ENCODE results near the gene PRC1. TPM values are rescaled to one million over a fixed set of nuclear protein-coding genes. Genes with fewer than 3 reads are reported as not detected.
A peak's percentile ranks its signal among the peaks of the same experiment; 100 is the strongest.

PRC1 gene
- total and polyA plus RNA-seq, 2 donors (not counting 1 experiment from before 2014, with no cell fraction given) = 9.4 to 11.6 TPM

DNA sequence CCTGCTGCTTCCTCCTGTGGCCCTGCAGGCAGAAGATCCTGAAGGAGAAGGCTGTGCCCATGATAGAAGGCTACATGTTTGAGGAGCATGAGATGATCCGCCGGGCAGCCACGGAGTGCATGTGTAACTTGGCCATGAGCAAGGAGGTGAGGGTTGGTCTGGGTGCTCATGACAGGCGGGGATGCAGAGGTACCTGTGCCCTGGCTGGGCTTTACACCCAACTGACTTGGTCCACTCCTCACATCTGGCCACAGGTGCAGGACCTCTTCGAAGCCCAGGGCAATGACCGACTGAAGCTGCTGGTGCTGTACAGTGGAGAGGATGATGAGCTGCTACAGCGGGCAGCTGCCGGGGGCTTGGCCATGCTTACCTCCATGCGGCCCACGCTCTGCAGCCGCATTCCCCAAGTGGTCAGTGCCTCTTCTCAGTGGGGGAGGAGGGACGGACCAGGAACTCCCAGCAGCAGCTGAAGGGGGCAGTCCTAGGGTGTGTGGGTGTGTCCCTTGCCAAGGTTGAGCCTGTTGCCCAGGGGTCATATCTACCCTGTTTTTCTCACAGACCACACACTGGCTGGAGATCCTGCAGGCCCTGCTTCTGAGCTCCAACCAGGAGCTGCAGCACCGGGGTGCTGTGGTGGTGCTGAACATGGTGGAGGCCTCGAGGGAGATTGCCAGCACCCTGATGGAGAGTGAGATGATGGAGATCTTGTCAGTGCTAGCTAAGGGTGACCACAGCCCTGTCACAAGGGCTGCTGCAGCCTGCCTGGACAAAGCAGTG, 41.2 kb downstream of the PRC1 start:
- H3K4me3 Mint-ChIP-seq = peak overlapping the region; percentile 39
- Histone ChIP-seq H4K20me1 (ENCODE audit: control insufficient read depth, insufficient read depth, low read length, poor library complexity, severe bottlenecking) (peaks cover 12% of the 10 kb centered on the region), H3K36me3 (replicated peaks in 1 of 2; ENCODE audit: control extremely low read depth in 1 of 2, control insufficient read depth in 1 of 2, extremely low read depth in 1 of 2, insufficient read depth in 2 of 2, low read length in 1 of 2) (peaks cover 0 to 40% of the 10 kb centered on the region in 2 experiments), H2AFZ (ENCODE audit: insufficient read depth, low read depth, low read length, poor library complexity, severe bottlenecking) (no peak overlapping the region), H3K27me3 (replicated peaks in 1 of 4; ENCODE audit: control extremely low read depth in 1 of 4, control insufficient read depth in 3 of 4, insufficient read depth in 4 of 4, low read length in 3 of 4) (no peaks in the 10 kb centered on the region), H3K4me3 (ENCODE audit: control extremely low read depth in 1 of 5, extremely low read depth in 1 of 5, insufficient read depth in 1 of 5, low read depth in 2 of 5, low read length in 4 of 5) (no peak overlapping the region), H3K9ac (ENCODE audit: low read length) (no peak overlapping the region), H3K4me2 (replicated peaks; ENCODE audit: low read depth, low read length, poor library complexity, severe bottlenecking) (no peak overlapping the region), H3K4me1 (ENCODE audit: control insufficient read depth in 2 of 2, insufficient read depth in 2 of 2, low read length in 2 of 2) (peaks cover 16 to 24% of the 10 kb centered on the region in 2 donors), H3K9me3 (ENCODE audit: control extremely low read depth in 1 of 3, control insufficient read depth in 2 of 3, insufficient read depth in 1 of 3, low read length in 2 of 3) (no peaks in the 10 kb centered on the region), H3K27ac (ENCODE audit: low read length in 2 of 2) (no peak overlapping the region), H3K79me2 (ENCODE audit: control insufficient read depth, insufficient read depth, low read length) (peaks cover 13% of the 10 kb centered on the region)
- peaks cover 21% of the 10 kb centered on the region for H3K4me1 Mint-ChIP-seq
- no peak for ATAC-seq (ENCODE audit: low read depth)
- TF ChIP-seq EZH2 (IDR thresholded peaks at IDR 0.05; ENCODE audit: borderline replicate concordance, insufficient read depth, low read depth, low read length, poor library complexity, severe bottlenecking) = no peak
- TF ChIP-seq, protein P1, sequence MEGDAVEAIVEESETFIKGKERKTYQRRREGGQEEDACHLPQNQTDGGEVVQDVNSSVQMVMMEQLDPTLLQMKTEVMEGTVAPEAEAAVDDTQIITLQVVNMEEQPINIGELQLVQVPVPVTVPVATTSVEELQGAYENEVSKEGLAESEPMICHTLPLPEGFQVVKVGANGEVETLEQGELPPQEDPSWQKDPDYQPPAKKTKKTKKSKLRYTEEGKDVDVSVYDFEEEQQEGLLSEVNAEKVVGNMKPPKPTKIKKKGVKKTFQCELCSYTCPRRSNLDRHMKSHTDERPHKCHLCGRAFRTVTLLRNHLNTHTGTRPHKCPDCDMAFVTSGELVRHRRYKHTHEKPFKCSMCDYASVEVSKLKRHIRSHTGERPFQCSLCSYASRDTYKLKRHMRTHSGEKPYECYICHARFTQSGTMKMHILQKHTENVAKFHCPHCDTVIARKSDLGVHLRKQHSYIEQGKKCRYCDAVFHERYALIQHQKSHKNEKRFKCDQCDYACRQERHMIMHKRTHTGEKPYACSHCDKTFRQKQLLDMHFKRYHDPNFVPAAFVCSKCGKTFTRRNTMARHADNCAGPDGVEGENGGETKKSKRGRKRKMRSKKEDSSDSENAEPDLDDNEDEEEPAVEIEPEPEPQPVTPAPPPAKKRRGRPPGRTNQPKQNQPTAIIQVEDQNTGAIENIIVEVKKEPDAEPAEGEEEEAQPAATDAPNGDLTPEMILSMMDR (IDR thresholded peaks at IDR 0.05) = no peak
- intact Hi-C loops (cut with micrococcal nuclease) = no loop called here
- H3K27me3 Mint-ChIP-seq = no peaks in the 10 kb centered on the region
- H3K9me3 Mint-ChIP-seq (ENCODE audit: insufficient read depth) = no peaks in the 10 kb centered on the region
- peak overlapping the region; percentile 53 for H3K27ac Mint-ChIP-seq
- 96% methylated on average over 13 of the region's 14 CpGs for WGBS (ENCODE audit: insufficient coverage)
- POLR2A ChIA-PET = no interaction called here
- DNase-seq = no peak
- CTCF ChIA-PET = interaction anchor here (1.8 to 8.7 kb wide), 3 partner anchors 13 to 20 kb away, joined by 7 to 118 read pairs (median 7); partner anchors contain the start of genes HDDC3 and UNC45A

DNA sequence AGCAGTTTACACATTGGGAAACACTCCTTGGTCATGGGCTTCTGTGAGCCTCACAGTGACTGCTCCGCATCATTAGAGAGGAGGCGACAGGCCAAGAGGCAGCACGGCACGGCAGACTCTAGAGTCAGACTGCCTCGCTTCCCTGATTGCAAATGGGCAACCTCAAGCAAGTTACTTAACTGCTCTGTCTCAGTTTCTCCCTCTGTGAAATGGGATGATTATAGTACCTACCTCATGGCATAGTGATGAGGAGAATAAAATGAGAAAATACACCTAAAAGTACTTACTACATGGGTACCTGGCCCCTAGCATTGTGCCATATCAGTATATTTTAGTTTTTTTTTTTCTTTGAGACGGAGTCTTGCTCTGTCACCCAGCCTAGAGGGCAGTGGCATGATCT, 43.7 kb downstream of the PRC1 start:
- intact Hi-C loops (cut with micrococcal nuclease) = no loop called here
- peaks cover 0 to 55% of the 10 kb centered on the region in 2 experiments for H3K36me3 ChIP-seq (replicated peaks in 1 of 2; ENCODE audit: control extremely low read depth in 1 of 2, control insufficient read depth in 1 of 2, extremely low read depth in 1 of 2, insufficient read depth in 2 of 2, low read length in 1 of 2)
- POLR2A ChIA-PET = no interaction called here

More for the DNA sequence above, 43.7 kb downstream of the PRC1 start:
- no peak for DNase-seq
- H3K4me3 Mint-ChIP-seq = no peak overlapping the region
- Histone ChIP-seq H3K4me2 (replicated peaks; ENCODE audit: low read depth, low read length, poor library complexity, severe bottlenecking) (no peak overlapping the region), H3K27ac (ENCODE audit: low read length in 2 of 2) (no peak overlapping the region), H4K20me1 (ENCODE audit: control insufficient read depth, insufficient read depth, low read length, poor library complexity, severe bottlenecking) (peaks cover 5% of the 10 kb centered on the region), H2AFZ (ENCODE audit: insufficient read depth, low read depth, low read length, poor library complexity, severe bottlenecking) (no peak overlapping the region), H3K4me3 (ENCODE audit: control extremely low read depth in 1 of 5, extremely low read depth in 1 of 5, insufficient read depth in 1 of 5, low read depth in 2 of 5, low read length in 4 of 5) (no peak overlapping the region), H3K9ac (ENCODE audit: low read length) (no peak overlapping the region), H3K4me1 (ENCODE audit: control insufficient read depth in 2 of 2, insufficient read depth in 2 of 2, low read length in 2 of 2) (peaks cover 8 to 12% of the 10 kb centered on the region in 2 donors), H3K9me3 (ENCODE audit: control extremely low read depth in 1 of 3, control insufficient read depth in 2 of 3, insufficient read depth in 1 of 3, low read length in 2 of 3) (no peaks in the 10 kb centered on the region), H3K79me2 (ENCODE audit: control insufficient read depth, insufficient read depth, low read length) (peaks cover 5% of the 10 kb centered on the region), H3K27me3 (replicated peaks in 1 of 4; ENCODE audit: control extremely low read depth in 1 of 4, control insufficient read depth in 3 of 4, insufficient read depth in 4 of 4, low read length in 3 of 4) (no peaks in the 10 kb centered on the region)
- no peaks in the 10 kb centered on the region for H3K9me3 Mint-ChIP-seq (ENCODE audit: insufficient read depth)
- no peak for ATAC-seq (ENCODE audit: low read depth)
- no peaks in the 10 kb centered on the region for H3K27me3 Mint-ChIP-seq
- H3K4me1 Mint-ChIP-seq = peaks cover 10% of the 10 kb centered on the region
- TF ChIP-seq EZH2 (IDR thresholded peaks at IDR 0.05; ENCODE audit: borderline replicate concordance, insufficient read depth, low read depth, low read length, poor library complexity, severe bottlenecking) = no peak
- TF ChIP-seq, protein P1 (IDR thresholded peaks at IDR 0.05) = no peak
- 100% methylated on average over 4 of the region's 6 CpGs for WGBS (ENCODE audit: insufficient coverage)
- CTCF ChIA-PET = interaction anchor here (1.4 kb wide), 1 partner anchor 19 kb away, joined by 6 read pairs; the partner anchor contains the start of gene HDDC3
- no peak overlapping the region for H3K27ac Mint-ChIP-seq
